Stimulated activated CD8-positive, alpha-beta memory T cell treated with anti-CD3 and anti-CD28 coated beads, Interleukin-15, amount 100 ng/mL, for 1 hour (primary cell): ENCODE results near the gene XIST.
"Not testable (repeated sequence)": the region's sequence is repeated elsewhere in the genome, so short reads cannot be mapped to it uniquely, and the experiment has no call there.

Experiments used
- DNase-seq: peaks from one replicate; pipeline ENCODE4 v3.0.0-alpha.2; 2020; ENCODE audit warnings: low read depth

Gene XIST

DNA sequence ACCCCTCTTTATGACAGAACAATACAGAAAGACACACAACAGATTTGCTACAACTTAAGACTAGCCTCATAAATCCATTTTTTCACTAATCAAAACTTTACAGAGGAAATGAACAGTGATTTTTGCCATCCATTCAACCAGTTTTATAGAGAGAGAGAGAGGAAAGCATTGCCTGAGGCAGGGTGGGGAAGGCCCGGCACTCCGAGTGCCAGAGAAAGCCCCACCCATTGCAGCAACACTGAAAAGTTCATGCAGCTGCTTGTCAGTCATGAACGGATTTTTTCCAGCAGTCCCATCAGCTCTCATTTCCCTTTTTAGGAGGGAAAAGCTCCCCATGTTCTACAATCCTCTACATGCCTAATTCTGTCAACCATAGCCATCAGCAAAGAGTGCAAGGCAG, 52.6 kb downstream of the XIST start:
- no peak for DNase-seq

DNA sequence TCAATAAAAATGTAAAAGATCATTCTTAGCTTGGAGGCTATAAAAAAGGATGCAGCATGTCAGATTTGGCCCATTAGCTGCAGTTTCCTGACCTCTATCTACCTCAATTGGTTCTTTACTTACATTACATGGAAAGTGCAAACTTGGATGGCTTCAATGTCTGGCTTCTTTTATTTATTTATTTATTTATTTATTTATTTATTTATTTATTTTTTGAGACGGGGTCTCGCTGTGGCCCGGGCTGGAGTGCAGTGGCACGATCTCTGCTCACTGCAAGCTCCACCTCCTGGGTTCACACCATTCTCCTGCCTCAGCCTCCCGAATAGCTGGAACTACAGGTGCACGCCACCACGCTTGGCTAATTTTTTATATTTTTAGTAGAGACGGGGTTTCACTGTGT, 60.0 kb downstream of the XIST start:
- not testable (repeated sequence) for DNase-seq

DNA sequence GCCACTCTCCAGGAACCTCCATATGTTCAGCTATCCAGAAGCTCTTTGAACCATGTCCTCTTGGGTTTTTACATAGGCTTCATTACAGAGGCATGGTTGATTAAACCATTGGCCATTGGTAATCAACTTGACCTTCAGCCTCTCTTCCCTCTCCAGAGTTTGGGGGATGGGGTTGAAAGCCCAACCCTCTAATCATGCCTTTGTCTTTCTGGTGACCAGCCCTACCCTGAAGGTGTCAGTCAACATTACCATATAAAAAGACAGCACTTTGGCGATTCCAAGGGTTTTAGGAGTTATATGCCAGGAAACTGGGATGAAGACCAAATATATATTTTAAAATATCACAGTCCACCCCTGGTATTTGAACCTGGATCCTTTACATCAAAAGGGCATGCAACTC, 67.0 kb downstream of the XIST start:
- no peak for DNase-seq
